Common myeloid progenitor, CD34-positive (primary cell): ENCODE data around the gene PSMB11.

Source experiments
- CTCF ChIA-PET: fragments of 350-600 bp; sonication (Branson Sonifier 250); formaldehyde crosslinking; loops from one replicate; lab custom pipeline; 2021; ENCODE audit warnings: antibody characterized with exemption; lab: Charles Lee
- POLR2A ChIA-PET: fragments of 350-600 bp; sonication (Branson Sonifier 250); formaldehyde crosslinking; loops from one replicate; lab custom pipeline; 2021; ENCODE audit warnings: antibody characterized with exemption; lab: Charles Lee
- DNase-seq, 3 donors: peaks; one replicate each; pipeline versions ENCODE4 v3.0.0 to v3.0.0-alpha.2; 2013
- H3K27ac ChIP-seq, 2 experiments: 1 replicate in 1 of 2; 2 replicates in 1 of 2; pipeline ENCODE4 v1.7.0; 2013; ENCODE audit warnings: inconsistent platforms in 2 of 2, low read length in 2 of 2, mild to moderate bottlenecking in 2 of 2, low read depth in 1 of 2, moderate library complexity in 1 of 2; ENCODE audit not compliant: severe bottlenecking in 2 of 2, insufficient read depth in 1 of 2, poor library complexity in 1 of 2
- H3K27me3 ChIP-seq, 5 experiments: replicated peaks in 2 of 5; 1 replicate in 3 of 5; 2 replicates in 2 of 5; pipeline versions ENCODE4 v1.6.1 to v1.7.0; 2013; ENCODE audit warnings: low read length in 4 of 5, mild to moderate bottlenecking in 2 of 5, moderate library complexity in 2 of 5, inconsistent platforms in 1 of 5; ENCODE audit not compliant: insufficient read depth in 5 of 5, control insufficient read depth in 4 of 5
- H3K36me3 ChIP-seq, 4 experiments: 1 replicate in 2 of 4; 2 replicates in 2 of 4; pipeline versions ENCODE4 v1.6.1 to v1.7.0; 2013; ENCODE audit warnings: low read length in 3 of 4, control low read depth in 1 of 4, mild to moderate bottlenecking in 1 of 4; ENCODE audit not compliant: control insufficient read depth in 4 of 4, insufficient read depth in 4 of 4
- H3K4me1 ChIP-seq, 4 experiments: 1 replicate in 3 of 4; 2 replicates in 1 of 4; pipeline versions ENCODE4 v1.6.1 to v1.7.1; 2013; ENCODE audit warnings: low read length in 3 of 4, mild to moderate bottlenecking in 3 of 4, control low read depth in 1 of 4, inconsistent platforms in 1 of 4, moderate library complexity in 1 of 4; ENCODE audit not compliant: control insufficient read depth in 4 of 4, insufficient read depth in 4 of 4; ENCODE audit errors: control extremely low read depth in 1 of 4
- H3K4me3 ChIP-seq, 7 experiments: 1 replicate in 4 of 7; 2 replicates in 3 of 7; pipeline versions ENCODE4 v1.5.1 to v1.7.0; 2013; ENCODE audit warnings: mild to moderate bottlenecking in 7 of 7, low read length in 6 of 7, moderate library complexity in 6 of 7, inconsistent platforms in 2 of 7, low read depth in 2 of 7, control low read depth in 1 of 7; ENCODE audit not compliant: insufficient read depth in 4 of 7, control insufficient read depth in 1 of 7; ENCODE audit errors: extremely low read depth in 1 of 7
- H3K9me3 ChIP-seq, 5 experiments: 1 replicate in 4 of 5; 2 replicates in 1 of 5; pipeline versions ENCODE4 v1.6.1 to v1.7.1; 2013; ENCODE audit warnings: low read length in 4 of 5, mild to moderate bottlenecking in 2 of 5, inconsistent platforms in 1 of 5, low read depth in 1 of 5, moderate library complexity in 1 of 5; ENCODE audit not compliant: control insufficient read depth in 4 of 5, insufficient read depth in 2 of 5; ENCODE audit errors: control extremely low read depth in 1 of 5
- WGBS: methylation state at CpG from one replicate; pipeline ENCODE4 v1.1.5; 2013; ENCODE audit not compliant: insufficient coverage; 5-methylcytosine and 5-hydroxymethylcytosine counted together

Gene PSMB11

GRCh38 chr14:23006188-23006534, 35.9 kb upstream of the PSMB11 start:
- ChIA-PET CTCF (interaction anchor here (0.6 to 4.1 kb wide), 21 partner anchors 9 to 183 kb away, joined by 3 to 47 read pairs (median 4); partner anchors contain the start of genes AJUBA, CDH24 and PSMB11), POLR2A (interaction anchor here (1.3 to 1.5 kb wide), 2 partner anchors 10 to 11 kb away, joined by 4 to 7 read pairs; no protein-coding TSS in a partner anchor)
- 67% methylated on average over 3 of the region's 5 CpGs for WGBS
- H3K4me3 ChIP-seq: peak overlapping the region in 6 of 7 experiments; percentile 47 to 92 (median 88)
- H3K36me3 ChIP-seq: no peaks in the 10 kb centered on the region
- no peaks in the 10 kb centered on the region for H3K27me3 ChIP-seq
- peaks cover 8 to 34% (median 28%) of the 10 kb centered on the region in 4 experiments for H3K4me1 ChIP-seq
- DNase-seq: no peak
- peak overlapping the region; percentile 89 to 95 for H3K27ac ChIP-seq
- no peaks in the 10 kb centered on the region for H3K9me3 ChIP-seq

- H3K9me3 ChIP-seq: no peaks in the 10 kb centered on the region
- WGBS: under 1% methylated on average over 59 of the region's 62 CpGs
- peaks cover 8 to 34% (median 28%) of the 10 kb centered on the region in 4 experiments for H3K4me1 ChIP-seq
- peak overlapping the region; percentile 89 to 95 for H3K27ac ChIP-seq
- POLR2A ChIA-PET: interaction anchor here (0.6 to 1.5 kb wide), 5 partner anchors 10 to 65 kb away, joined by 3 to 7 read pairs (median 3); no protein-coding TSS in a partner anchor
- peak; percentile 98 to 99 (median 99) for DNase-seq
- no peaks in the 10 kb centered on the region for H3K27me3 ChIP-seq
- CTCF ChIA-PET: interaction anchor here (0.7 to 4.1 kb wide), 29 partner anchors 8 to 180 kb away, joined by 3 to 47 read pairs (median 4); partner anchors contain the start of genes AJUBA, CDH24, PSMB11 and PSMB5
- H3K4me3 ChIP-seq: peak overlapping the region; percentile 47 to 92 (median 86)
- no peaks in the 10 kb centered on the region for H3K36me3 ChIP-seq
Measured at GRCh38 chr14:23006544-23007419, 35.2 kb upstream of the PSMB11 start.

- peak overlapping the region in 5 of 7 experiments; percentile 2 to 94 (median 35) for H3K4me3 ChIP-seq
- H3K36me3 ChIP-seq: no peaks in the 10 kb centered on the region
- no peaks in the 10 kb centered on the region for H3K9me3 ChIP-seq
- H3K4me1 ChIP-seq: peaks cover 8 to 34% (median 28%) of the 10 kb centered on the region in 4 experiments
- peak in 2 of 3 donors; percentile 30 to 61 for DNase-seq
- ChIA-PET CTCF (interaction anchor here (1.6 to 4.1 kb wide), 4 partner anchors 13 to 48 kb away, joined by 3 to 47 read pairs (median 28); partner anchors contain the start of genes CDH24 and PSMB5), POLR2A (no interaction called here)
- H3K27ac ChIP-seq: peak overlapping the region in 1 of 2 experiments; percentile 87
- no peaks in the 10 kb centered on the region for H3K27me3 ChIP-seq
- 0% methylated on average over 3 of the region's 3 CpGs for WGBS
Measured at GRCh38 chr14:23008831-23009230, 33.2 kb upstream of the PSMB11 start.

- no CpG with 5 or more reads among the region's 8 CpGs for WGBS
- peak overlapping the region; percentile 58 to 87 for H3K27ac ChIP-seq
- H3K4me1 ChIP-seq: peaks cover 8 to 34% (median 28%) of the 10 kb centered on the region in 4 experiments
- no peaks in the 10 kb centered on the region for H3K9me3 ChIP-seq
- peak overlapping the region in 6 of 7 experiments; percentile 64 to 94 (median 84) for H3K4me3 ChIP-seq
- ChIA-PET CTCF (interaction anchor here (3.9 to 4.1 kb wide), 2 partner anchors 14 to 48 kb away, joined by 41 to 47 read pairs; partner anchors contain the start of gene CDH24), POLR2A (no interaction called here)
- DNase-seq: no peak
- no peaks in the 10 kb centered on the region for H3K36me3 ChIP-seq
- no peaks in the 10 kb centered on the region for H3K27me3 ChIP-seq
Measured at GRCh38 chr14:23009483-23009938, 32.5 kb upstream of the PSMB11 start.

- CTCF ChIA-PET: interaction anchor here (0.9 to 3.1 kb wide), 3 partner anchors 15 to 43 kb away, joined by 3 to 13 read pairs (median 3); no protein-coding TSS in a partner anchor
- POLR2A ChIA-PET: interaction anchor here (0.6 kb wide), 2 partner anchors 16 to 79 kb away, joined by 3 read pairs; no protein-coding TSS in a partner anchor
- Histone ChIP-seq H3K36me3 (no peaks in the 10 kb centered on the region), H3K4me1 (peaks cover 8 to 34% (median 28%) of the 10 kb centered on the region in 4 experiments), H3K4me3 (peak within 1 kb of the TSS; percentile 64 to 94 (median 80)), H3K27me3 (no peaks in the 10 kb centered on the region), H3K27ac (peak within 1 kb of the TSS; percentile 58 to 87), H3K9me3 (no peaks in the 10 kb centered on the region)
- 4% methylated on average over 27 of the region's 40 CpGs for WGBS
- DNase-seq: peak; percentile 68 to 86 (median 83)
Measured at GRCh38 chr14:23009939-23010726, 31.9 kb upstream of the PSMB11 start, which contains the start of gene C14orf93. Gene C14orf93, minus strand, starts transcription at chr14:23010143. Its CDS starts 11,120 bp downstream, at chr14:22999023.

GRCh38 chr14:23013054-23013748, 28.8 kb upstream of the PSMB11 start:
- 94% methylated on average over 6 of the region's 6 CpGs for WGBS
- peaks cover 5 to 15% (median 12%) of the 10 kb centered on the region in 4 experiments for H3K4me1 ChIP-seq
- POLR2A ChIA-PET: interaction anchor here (0.6 to 1.1 kb wide), 2 partner anchors 18 to 35 kb away, joined by 3 to 4 read pairs; no protein-coding TSS in a partner anchor

More at GRCh38 chr14:23013054-23013748, 28.8 kb upstream of the PSMB11 start:
- no peak for DNase-seq
- CTCF ChIA-PET: interaction anchor here (0.5 to 3.1 kb wide), 8 partner anchors 10 to 700 kb away, joined by 3 to 13 read pairs (median 4); partner anchors contain the start of gene CDH24
- Histone ChIP-seq H3K27ac (no peak overlapping the region), H3K27me3 (no peaks in the 10 kb centered on the region), H3K4me3 (no peak overlapping the region), H3K36me3 (no peaks in the 10 kb centered on the region), H3K9me3 (no peaks in the 10 kb centered on the region)
